Neural cell (in vitro differentiated cells): Measurements from ENCODE around the gene ARL3. TPM values are rescaled to one million over a fixed set of nuclear protein-coding genes. Genes with fewer than 3 reads are reported as not detected.

Source experiments
- H2AFZ ChIP-seq: fragments of 200-600, 300-800 bp; sonication (generic), shearing (Covaris generic); 2 replicates; pipeline ENCODE4 v1.6.0; 2014; ENCODE audit warnings: low read depth, mild to moderate bottlenecking, antibody characterized with exemption, low read length, moderate library complexity
- H3F3A ChIP-seq: fragments of 200-600 bp; shearing (Covaris generic); 2 replicates; pipeline ENCODE4 v1.6.1; 2016; ENCODE audit warnings: mild to moderate bottlenecking, moderate library complexity, mixed read lengths, antibody characterized with exemption, low read length; ENCODE audit not compliant: insufficient read depth, poor library complexity, severe bottlenecking
- H3K27ac ChIP-seq: fragments of 200-600, 300-800 bp; sonication (generic), shearing (Covaris generic); 2 replicates; pipeline ENCODE4 v1.5.1; 2014; ENCODE audit warnings: mild to moderate bottlenecking, low read length, moderate library complexity
- H3K27me3 ChIP-seq: fragments of 300-800, 200-600 bp; sonication (generic), shearing (Covaris generic); 2 replicates; pipeline ENCODE4 v1.6.0; 2014; ENCODE audit warnings: mild to moderate bottlenecking, low read depth, low read length, moderate library complexity; ENCODE audit not compliant: insufficient read depth
- H3K36me3 ChIP-seq: fragments of 300-800, 200-600 bp; sonication (generic), shearing (Covaris generic); 2 replicates; pipeline ENCODE4 v1.5.1; 2014; ENCODE audit warnings: mild to moderate bottlenecking, antibody characterized with exemption, low read length, moderate library complexity; ENCODE audit not compliant: insufficient read depth
- H3K4me2 ChIP-seq: fragments of 300-800, 200-600 bp; sonication (generic), shearing (Covaris generic); 2 replicates; pipeline ENCODE4 v1.6.0; 2014; ENCODE audit warnings: mild to moderate bottlenecking, low read length
- H3K4me3 ChIP-seq: fragments of 300-800, 200-600 bp; sonication (generic), shearing (Covaris generic); 2 replicates; pipeline ENCODE4 v1.5.1; 2014; ENCODE audit warnings: mild to moderate bottlenecking, low read length, moderate library complexity
- H3K79me2 ChIP-seq: fragments of 200-600 bp; shearing (Covaris generic); replicated peaks from 2 replicates; pipeline ENCODE4 v1.6.0; 2014; ENCODE audit warnings: mild to moderate bottlenecking, low read length, moderate library complexity; ENCODE audit not compliant: insufficient read depth
- H3K9ac ChIP-seq: fragments of 300-800, 200-600 bp; sonication (generic), shearing (Covaris generic); 2 replicates; pipeline ENCODE4 v1.6.1; 2016; ENCODE audit warnings: mild to moderate bottlenecking, low read length, mixed read lengths
- H3K9me2 ChIP-seq: fragments of 200-600 bp; shearing (Covaris generic); 2 replicates; pipeline ENCODE4 v1.6.1; 2016; ENCODE audit warnings: mild to moderate bottlenecking, low read length, mixed read lengths; ENCODE audit not compliant: insufficient read depth
- H3K9me3 ChIP-seq: fragments of 200-600, 300-800 bp; sonication (generic), shearing (Covaris generic); 2 replicates; pipeline ENCODE4 v1.6.1; 2016; ENCODE audit warnings: mild to moderate bottlenecking, mixed run types, low read length, moderate library complexity, mixed read lengths
- H4K20me1 ChIP-seq: fragments of 200-600 bp; shearing (Covaris generic); 2 replicates; pipeline ENCODE4 v1.6.1; 2016; ENCODE audit warnings: mild to moderate bottlenecking, mixed run types; ENCODE audit not compliant: insufficient read depth
- EP300 ChIP-seq: fragments of 450-650 bp; conservative IDR thresholded peaks from 2 replicates; pipeline ENCODE4 v1.6.1; 2014; ENCODE audit warnings: antibody characterized with exemption, mild to moderate bottlenecking, moderate library complexity; ENCODE audit not compliant: poor library complexity, severe bottlenecking
- EZH2 ChIP-seq: fragments of 200-600, 300-800 bp; shearing (Covaris generic), sonication (generic); IDR thresholded peaks from 2 replicates; pipeline ENCODE4 v1.6.1; 2014; ENCODE audit warnings: antibody characterized with exemption, low read length, borderline replicate concordance, mild to moderate bottlenecking; ENCODE audit not compliant: insufficient read depth, poor library complexity, severe bottlenecking
- MXI1 ChIP-seq: fragments of 450-650 bp; conservative IDR thresholded peaks from 2 replicates; pipeline ENCODE4 v1.6.1; 2014; ENCODE audit warnings: antibody characterized with exemption, mild to moderate bottlenecking; ENCODE audit not compliant: poor library complexity, severe bottlenecking
- POLR2AphosphoS5 ChIP-seq: IDR thresholded peaks from 2 replicates; pipeline ENCODE4 v1.6.1; 2012
- RAD21 ChIP-seq: fragments of 450-650 bp; conservative IDR thresholded peaks from 2 replicates; pipeline ENCODE4 v1.6.1; 2014; ENCODE audit warnings: antibody characterized with exemption, mild to moderate bottlenecking, moderate library complexity
- SMC3 ChIP-seq: fragments of 450-650 bp; conservative IDR thresholded peaks from 2 replicates; pipeline ENCODE4 v1.6.1; 2014; ENCODE audit warnings: antibody characterized with exemption, mild to moderate bottlenecking, moderate library complexity; ENCODE audit not compliant: poor library complexity
- TAF1 ChIP-seq: IDR thresholded peaks from 2 replicates; pipeline ENCODE4 v1.6.1; 2012; ENCODE audit warnings: low read depth
- polyA plus RNA-seq: library from polyadenylated mRNA; depleted of rRNA; stranded (reverse); fragments of >200 nt; gene quantifications from 2 replicates; pipeline ENCODE4 v1.2.3, GENCODE V29; 2014
- TF ChIP-seq, protein P1 (sequence below): fragments of 450-650 bp; IDR thresholded peaks from 2 replicates; pipeline ENCODE4 v1.5.1; 2014; ENCODE audit warnings: antibody characterized with exemption, mild to moderate bottlenecking, moderate library complexity; ENCODE audit not compliant: poor library complexity, severe bottlenecking
- TF ChIP-seq, protein P2 (sequence below): IDR thresholded peaks from 2 replicates; pipeline ENCODE4 v1.6.1; 2012; ENCODE audit warnings: borderline replicate concordance

ARL3 gene
- polyA plus RNA-seq, 1 donor from 2014 or later, result 56.0 TPM

DNA sequence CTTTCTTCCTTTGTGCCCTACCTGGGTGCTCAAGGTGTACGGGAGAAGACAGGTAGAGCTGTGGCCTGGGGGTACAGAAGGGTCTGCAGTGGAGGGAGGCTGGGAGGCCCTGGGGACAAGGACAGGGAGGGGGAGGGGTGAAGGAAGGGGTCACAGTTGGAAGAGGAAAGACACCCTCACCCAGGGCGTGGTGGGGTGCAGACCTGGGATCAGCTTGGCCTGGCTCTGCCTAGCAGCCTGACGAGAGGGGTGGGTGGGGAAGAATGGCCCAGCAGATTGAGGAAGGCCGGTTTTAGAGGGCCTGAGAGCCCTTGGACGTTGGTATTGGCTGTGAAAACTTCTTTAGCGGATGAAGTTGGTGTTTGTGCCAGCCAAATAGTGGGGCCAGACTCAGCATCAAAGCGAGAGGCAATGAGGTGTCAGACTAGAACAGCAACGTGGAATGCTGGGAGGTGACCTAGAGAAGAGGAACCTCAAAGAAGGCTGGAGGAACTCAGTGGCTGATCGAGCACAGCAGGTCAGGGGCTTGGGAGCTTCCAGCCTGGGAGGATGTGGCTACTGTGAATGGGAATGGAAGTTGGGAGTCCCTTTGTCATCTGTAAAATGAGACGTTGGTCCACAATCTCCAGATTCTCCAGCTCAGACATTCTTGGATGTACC lies 88.0 kb downstream of the ARL3 start:
- H3K79me2 ChIP-seq, result no peaks in the 10 kb centered on the region
- H3K9ac ChIP-seq, result no peak overlapping the region
- no peaks in the 10 kb centered on the region for H3F3A ChIP-seq
- H3K36me3 ChIP-seq, result no peaks in the 10 kb centered on the region
- H3K4me3 ChIP-seq, result no peak overlapping the region
- no peak overlapping the region for H3K4me2 ChIP-seq
- no peaks in the 10 kb centered on the region for H4K20me1 ChIP-seq
- TF ChIP-seq TAF1 (no peak), EZH2 (no peak), MXI1 (no peak), RAD21 (no peak), SMC3 (no peak), EP300 (no peak), POLR2AphosphoS5 (no peak)
- TF ChIP-seq, protein P1, sequence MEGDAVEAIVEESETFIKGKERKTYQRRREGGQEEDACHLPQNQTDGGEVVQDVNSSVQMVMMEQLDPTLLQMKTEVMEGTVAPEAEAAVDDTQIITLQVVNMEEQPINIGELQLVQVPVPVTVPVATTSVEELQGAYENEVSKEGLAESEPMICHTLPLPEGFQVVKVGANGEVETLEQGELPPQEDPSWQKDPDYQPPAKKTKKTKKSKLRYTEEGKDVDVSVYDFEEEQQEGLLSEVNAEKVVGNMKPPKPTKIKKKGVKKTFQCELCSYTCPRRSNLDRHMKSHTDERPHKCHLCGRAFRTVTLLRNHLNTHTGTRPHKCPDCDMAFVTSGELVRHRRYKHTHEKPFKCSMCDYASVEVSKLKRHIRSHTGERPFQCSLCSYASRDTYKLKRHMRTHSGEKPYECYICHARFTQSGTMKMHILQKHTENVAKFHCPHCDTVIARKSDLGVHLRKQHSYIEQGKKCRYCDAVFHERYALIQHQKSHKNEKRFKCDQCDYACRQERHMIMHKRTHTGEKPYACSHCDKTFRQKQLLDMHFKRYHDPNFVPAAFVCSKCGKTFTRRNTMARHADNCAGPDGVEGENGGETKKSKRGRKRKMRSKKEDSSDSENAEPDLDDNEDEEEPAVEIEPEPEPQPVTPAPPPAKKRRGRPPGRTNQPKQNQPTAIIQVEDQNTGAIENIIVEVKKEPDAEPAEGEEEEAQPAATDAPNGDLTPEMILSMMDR, result no peak
- H2AFZ ChIP-seq, result no peak overlapping the region
- no peak overlapping the region for H3K27ac ChIP-seq
- no peaks in the 10 kb centered on the region for H3K9me2 ChIP-seq
- H3K9me3 ChIP-seq, result no peaks in the 10 kb centered on the region
- H3K27me3 ChIP-seq, result no peaks in the 10 kb centered on the region

DNA sequence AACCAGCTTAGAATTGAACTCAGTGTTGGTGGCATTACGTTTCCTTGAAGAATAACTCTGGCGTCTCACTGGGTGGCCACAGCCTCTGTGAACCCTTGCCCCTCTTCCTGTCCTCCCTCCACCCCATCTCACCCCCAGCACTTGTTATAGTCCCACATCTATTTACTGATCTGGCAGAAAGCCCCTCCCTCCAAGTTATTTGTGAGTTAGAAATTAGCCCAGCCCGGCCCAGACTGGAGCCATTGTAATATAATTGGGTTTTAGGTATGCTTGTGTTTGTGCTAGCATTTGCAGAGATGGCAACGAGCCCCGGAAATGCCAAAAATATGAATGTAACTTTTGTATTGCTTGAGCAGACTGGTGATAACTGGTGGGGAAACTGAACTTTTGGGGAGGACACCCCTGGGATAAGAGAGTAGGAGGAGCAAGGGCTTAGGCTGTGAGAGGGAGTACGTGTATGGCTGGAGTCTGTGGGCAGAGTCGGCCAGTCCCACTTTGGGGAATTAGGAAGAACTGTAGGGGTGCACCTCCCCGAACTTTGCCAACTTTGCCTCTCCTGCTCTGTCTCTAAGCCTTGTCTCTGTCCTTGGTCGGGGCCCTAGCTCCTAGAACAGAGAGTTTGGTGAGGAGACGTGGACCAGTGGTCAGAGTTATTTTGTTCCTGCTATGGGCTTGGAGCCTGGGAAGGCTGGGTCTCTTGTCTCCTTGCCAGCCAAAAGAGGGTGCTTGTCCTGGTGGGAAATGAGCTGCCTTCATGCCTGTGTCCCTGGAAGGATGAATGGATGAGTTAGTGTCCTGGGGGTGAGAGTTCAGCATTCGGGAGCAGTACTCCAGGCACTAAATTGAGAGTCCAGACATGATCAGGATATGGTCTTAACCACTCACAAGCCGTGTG lies 89.2 kb downstream of the ARL3 start:
- no peaks in the 10 kb centered on the region for H3K36me3 ChIP-seq
- H3K9me3 ChIP-seq, result no peaks in the 10 kb centered on the region
- no peaks in the 10 kb centered on the region for H3K27me3 ChIP-seq
- no peaks in the 10 kb centered on the region for H3F3A ChIP-seq
- no peak overlapping the region for H3K9ac ChIP-seq
- H2AFZ ChIP-seq, result no peak overlapping the region
- H3K9me2 ChIP-seq, result no peaks in the 10 kb centered on the region
- no peak overlapping the region for H3K27ac ChIP-seq
- no peaks in the 10 kb centered on the region for H3K79me2 ChIP-seq
- H3K4me3 ChIP-seq, result no peak overlapping the region
- no peak for TF ChIP-seq POLR2AphosphoS5
- TF ChIP-seq EZH2, result no peak
- TF ChIP-seq EP300, result no peak
- no peak for TF ChIP-seq MXI1
- TF ChIP-seq, protein P2, sequence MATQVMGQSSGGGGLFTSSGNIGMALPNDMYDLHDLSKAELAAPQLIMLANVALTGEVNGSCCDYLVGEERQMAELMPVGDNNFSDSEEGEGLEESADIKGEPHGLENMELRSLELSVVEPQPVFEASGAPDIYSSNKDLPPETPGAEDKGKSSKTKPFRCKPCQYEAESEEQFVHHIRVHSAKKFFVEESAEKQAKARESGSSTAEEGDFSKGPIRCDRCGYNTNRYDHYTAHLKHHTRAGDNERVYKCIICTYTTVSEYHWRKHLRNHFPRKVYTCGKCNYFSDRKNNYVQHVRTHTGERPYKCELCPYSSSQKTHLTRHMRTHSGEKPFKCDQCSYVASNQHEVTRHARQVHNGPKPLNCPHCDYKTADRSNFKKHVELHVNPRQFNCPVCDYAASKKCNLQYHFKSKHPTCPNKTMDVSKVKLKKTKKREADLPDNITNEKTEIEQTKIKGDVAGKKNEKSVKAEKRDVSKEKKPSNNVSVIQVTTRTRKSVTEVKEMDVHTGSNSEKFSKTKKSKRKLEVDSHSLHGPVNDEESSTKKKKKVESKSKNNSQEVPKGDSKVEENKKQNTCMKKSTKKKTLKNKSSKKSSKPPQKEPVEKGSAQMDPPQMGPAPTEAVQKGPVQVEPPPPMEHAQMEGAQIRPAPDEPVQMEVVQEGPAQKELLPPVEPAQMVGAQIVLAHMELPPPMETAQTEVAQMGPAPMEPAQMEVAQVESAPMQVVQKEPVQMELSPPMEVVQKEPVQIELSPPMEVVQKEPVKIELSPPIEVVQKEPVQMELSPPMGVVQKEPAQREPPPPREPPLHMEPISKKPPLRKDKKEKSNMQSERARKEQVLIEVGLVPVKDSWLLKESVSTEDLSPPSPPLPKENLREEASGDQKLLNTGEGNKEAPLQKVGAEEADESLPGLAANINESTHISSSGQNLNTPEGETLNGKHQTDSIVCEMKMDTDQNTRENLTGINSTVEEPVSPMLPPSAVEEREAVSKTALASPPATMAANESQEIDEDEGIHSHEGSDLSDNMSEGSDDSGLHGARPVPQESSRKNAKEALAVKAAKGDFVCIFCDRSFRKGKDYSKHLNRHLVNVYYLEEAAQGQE, result no peak
- TF ChIP-seq TAF1, result no peak
- TF ChIP-seq, protein P1, result no peak
- no peak for TF ChIP-seq SMC3
- no peak for TF ChIP-seq RAD21
- H4K20me1 ChIP-seq, result no peaks in the 10 kb centered on the region
- no peak overlapping the region for H3K4me2 ChIP-seq
